Stimulated activated naive B cell treated with anti-CD40 and anti-IgM and Interleukin-4, amounts not matched to agents 10 μg/mL and 1 μg/mL and 100 μg/mL, for 72 hours (primary cell): ENCODE measurements around the gene SRCAP.

Source experiments
- ATAC-seq, 2 donors: fragments of 150-1000 bp; cut with Tn5 transposase; replicated peaks; 2 replicates each; pipeline ENCODE4 v1.10.0; 2021; ENCODE audit warnings: moderate library complexity in 1 of 2
- DNase-seq: peaks from one replicate; pipeline ENCODE4 v3.0.0; 2021
- H3K27ac Mint-ChIP-seq: one replicate; pipeline ENCODE4 v1.8.0; 2022; ENCODE audit warnings: mild to moderate bottlenecking, mixed read lengths
- H3K27me3 Mint-ChIP-seq, 2 donors: one replicate each; pipeline ENCODE4 v1.8.0; 2022; ENCODE audit warnings: mixed read lengths in 2 of 2
- H3K36me3 Mint-ChIP-seq, 2 donors: one replicate each; pipeline ENCODE4 v1.8.0; 2022; ENCODE audit warnings: mixed read lengths in 2 of 2, mild to moderate bottlenecking in 1 of 2
- H3K4me1 Mint-ChIP-seq, 2 donors: one replicate each; pipeline ENCODE4 v1.8.0; 2022; ENCODE audit warnings: mixed read lengths in 2 of 2, mild to moderate bottlenecking in 1 of 2
- H3K4me3 Mint-ChIP-seq, 2 donors: one replicate each; pipeline ENCODE4 v1.8.0; 2022; ENCODE audit warnings: mild to moderate bottlenecking in 2 of 2, mixed read lengths in 2 of 2, moderate library complexity in 1 of 2
- H3K9me3 Mint-ChIP-seq, 2 donors: one replicate each; pipeline ENCODE4 v1.8.0; 2022; ENCODE audit warnings: mixed read lengths in 2 of 2, mild to moderate bottlenecking in 1 of 2

The SRCAP gene

GRCh38 chr16:30698816-30699614 lies at the start of gene SRCAP:
TSS of gene SRCAP (plus strand) at chr16:30699171. CDS start at chr16:30700825, 1,654 bp downstream.
- peak within 1 kb of the TSS; percentile 100 for H3K27ac Mint-ChIP-seq
- H3K4me1 Mint-ChIP-seq, result peaks cover 22 to 37% of the 10 kb centered on the region in 2 donors
- ATAC-seq (peak; percentile 50 to 59), DNase-seq (peak; percentile 86)
- H3K9me3 Mint-ChIP-seq, result no peaks in the 10 kb centered on the region
- peaks cover 15 to 33% of the 10 kb centered on the region in 2 donors for H3K36me3 Mint-ChIP-seq
- peak within 1 kb of the TSS; percentile 95 to 98 for H3K4me3 Mint-ChIP-seq
- no peaks in the 10 kb centered on the region for H3K27me3 Mint-ChIP-seq

GRCh38 chr16:30649725-30650368 lies 49.1 kb upstream of the SRCAP start:
- Mint-ChIP-seq H3K4me3 (peak overlapping the region; percentile 95 to 96), H3K27me3 (no peaks in the 10 kb centered on the region), H3K9me3 (no peaks in the 10 kb centered on the region), H3K36me3 (peaks cover 14 to 27% of the 10 kb centered on the region in 2 donors), H3K27ac (peak overlapping the region; percentile 99), H3K4me1 (peaks cover 24 to 26% of the 10 kb centered on the region in 2 donors)
- ATAC-seq (peak; percentile 1 to 3), DNase-seq (peak; percentile 27)

GRCh38 chr16:30650369-30651123 lies 48.4 kb upstream of the SRCAP start, which contains the start of gene PRR14:
TSS of gene PRR14 (plus strand) at chr16:30650960. CDS start at chr16:30651646, 686 bp downstream.
- Mint-ChIP-seq H3K36me3 (peaks cover 20 to 32% of the 10 kb centered on the region in 2 donors), H3K4me3 (peak within 1 kb of the TSS; percentile 95 to 96), H3K27me3 (no peaks in the 10 kb centered on the region), H3K4me1 (peaks cover 27 to 31% of the 10 kb centered on the region in 2 donors), H3K9me3 (no peaks in the 10 kb centered on the region), H3K27ac (peak within 1 kb of the TSS; percentile 99)
- peak; percentile 82 for ATAC-seq
- peak; percentile 99 for DNase-seq

GRCh38 chr16:30651124-30652004 lies 47.6 kb upstream of the SRCAP start:
- peak overlapping the region; percentile 99 for H3K27ac Mint-ChIP-seq
- H3K9me3 Mint-ChIP-seq, result no peaks in the 10 kb centered on the region
- no peaks in the 10 kb centered on the region for H3K27me3 Mint-ChIP-seq
- peak overlapping the region; percentile 95 to 96 for H3K4me3 Mint-ChIP-seq
- ATAC-seq (peak; percentile 70 to 76), DNase-seq (peak; percentile 79)
- H3K4me1 Mint-ChIP-seq, result peaks cover 25 to 32% of the 10 kb centered on the region in 2 donors
- H3K36me3 Mint-ChIP-seq, result peaks cover 23 to 40% of the 10 kb centered on the region in 2 donors

- Mint-ChIP-seq H3K27me3 (no peaks in the 10 kb centered on the region), H3K36me3 (peaks cover 23 to 46% of the 10 kb centered on the region in 2 donors), H3K9me3 (no peaks in the 10 kb centered on the region), H3K27ac (peak overlapping the region; percentile 96), H3K4me1 (peaks cover 29 to 38% of the 10 kb centered on the region in 2 donors), H3K4me3 (peak overlapping the region; percentile 95 to 96)
- ATAC-seq, result no peak
- no peak for DNase-seq
Measured at GRCh38 chr16:30652005-30652296, 47.0 kb upstream of the SRCAP start.

GRCh38 chr16:30652718-30653117 lies 46.3 kb upstream of the SRCAP start:
- H3K36me3 Mint-ChIP-seq, result peaks cover 23 to 46% of the 10 kb centered on the region in 2 donors

GRCh38 chr16:30654856-30655255 lies 44.1 kb upstream of the SRCAP start:
- no peak for DNase-seq
- H3K9me3 Mint-ChIP-seq, result no peaks in the 10 kb centered on the region
- no peak overlapping the region for H3K27ac Mint-ChIP-seq
- ATAC-seq, result no peak
- no peaks in the 10 kb centered on the region for H3K27me3 Mint-ChIP-seq
- H3K4me3 Mint-ChIP-seq, result no peak overlapping the region
- H3K36me3 Mint-ChIP-seq, result peaks cover 23 to 50% of the 10 kb centered on the region in 2 donors
- peaks cover 32 to 42% of the 10 kb centered on the region in 2 donors for H3K4me1 Mint-ChIP-seq

More at GRCh38 chr16:30652718-30653117, 46.3 kb upstream of the SRCAP start:
- no peak for DNase-seq
- Mint-ChIP-seq H3K27ac (peak overlapping the region; percentile 96), H3K9me3 (no peaks in the 10 kb centered on the region), H3K27me3 (no peaks in the 10 kb centered on the region), H3K4me3 (peak overlapping the region; percentile 95 to 96), H3K4me1 (peaks cover 34 to 45% of the 10 kb centered on the region in 2 donors)
- ATAC-seq, result no peak

GRCh38 chr16:30655815-30656347 lies 43.1 kb upstream of the SRCAP start:
- peaks cover 28 to 43% of the 10 kb centered on the region in 2 donors for H3K4me1 Mint-ChIP-seq
- H3K9me3 Mint-ChIP-seq, result no peaks in the 10 kb centered on the region
- H3K27ac Mint-ChIP-seq, result peak overlapping the region; percentile 31
- ATAC-seq (no peak), DNase-seq (no peak)
- H3K27me3 Mint-ChIP-seq, result no peaks in the 10 kb centered on the region
- peaks cover 27 to 54% of the 10 kb centered on the region in 2 donors for H3K36me3 Mint-ChIP-seq
- H3K4me3 Mint-ChIP-seq, result no peak overlapping the region

- Mint-ChIP-seq H3K36me3 (peaks cover 31 to 57% of the 10 kb centered on the region in 2 donors), H3K9me3 (no peaks in the 10 kb centered on the region), H3K4me1 (peaks cover 31 to 49% of the 10 kb centered on the region in 2 donors), H3K27me3 (no peaks in the 10 kb centered on the region), H3K27ac (peak overlapping the region; percentile 82), H3K4me3 (no peak overlapping the region)
- no peak for DNase-seq
- no peak for ATAC-seq
Measured at GRCh38 chr16:30656388-30656787, 42.6 kb upstream of the SRCAP start.

- peaks cover 30 to 49% of the 10 kb centered on the region in 2 donors for H3K4me1 Mint-ChIP-seq
- ATAC-seq (no peak), DNase-seq (no peak)
- peak overlapping the region; percentile 87 for H3K27ac Mint-ChIP-seq
- peak overlapping the region; percentile 65 to 85 for H3K4me3 Mint-ChIP-seq
- no peaks in the 10 kb centered on the region for H3K27me3 Mint-ChIP-seq
- no peaks in the 10 kb centered on the region for H3K9me3 Mint-ChIP-seq
- H3K36me3 Mint-ChIP-seq, result peaks cover 32 to 59% of the 10 kb centered on the region in 2 donors
Measured at GRCh38 chr16:30656974-30657865, 41.8 kb upstream of the SRCAP start.

GRCh38 chr16:30657866-30658730 lies 40.9 kb upstream of the SRCAP start, which contains the start of gene FBRS:
TSS of gene FBRS (plus strand) at chr16:30658431. CDS start at chr16:30659519, 1,088 bp downstream.
- DNase-seq, result peak; percentile 100
- peaks cover 29 to 54% of the 10 kb centered on the region in 2 donors for H3K36me3 Mint-ChIP-seq

More at GRCh38 chr16:30657866-30658730, 40.9 kb upstream of the SRCAP start, which contains the start of gene FBRS:
- peak within 1 kb of the TSS; percentile 99 for H3K27ac Mint-ChIP-seq
- H3K4me3 Mint-ChIP-seq, result peak within 1 kb of the TSS; percentile 85 to 91
- peaks cover 26 to 46% of the 10 kb centered on the region in 2 donors for H3K4me1 Mint-ChIP-seq
- no peaks in the 10 kb centered on the region for H3K27me3 Mint-ChIP-seq
- no peaks in the 10 kb centered on the region for H3K9me3 Mint-ChIP-seq
- peak; percentile 76 to 77 for ATAC-seq
